ENCODE data around the gene VEZF1.

GRCh38 chr17:57963149-57963511, 24.9 kb downstream of the VEZF1 start:
- no peak for TF ChIP-seq POLR2A (IDR thresholded peaks at IDR 0.05; ENCODE audit: low read length)
- no peak for TF ChIP-seq GATA1 (IDR thresholded peaks at IDR 0.05; ENCODE audit: low read depth, low read length)
